Measurements from ENCODE around the gene TMEM219.
"Not testable (repeated sequence)": the region's sequence is repeated elsewhere in the genome, so short reads cannot be mapped to it uniquely, and the experiment has no call there.

TMEM219 gene

GRCh38 chr16:30010844-30011713, 49.2 kb downstream of the TMEM219 start, which contains the start of gene DOC2A:
DOC2A (minus strand) TSS chr16:30011027; CDS start chr16:30010222, 805 bp downstream.
- peak in 1 of 3 donors; percentile 19 for DNase-seq (ENCODE audit: low read depth in 3 of 3, low spot score in 1 of 3)

- DNase-seq (ENCODE audit: low read depth in 3 of 3, low spot score in 1 of 3), result no peak
Observed at GRCh38 chr16:30011714-30012504, 50.0 kb downstream of the TMEM219 start.

GRCh38 chr16:30012598-30012997, 50.7 kb downstream of the TMEM219 start:
- not testable (repeated sequence) for DNase-seq (ENCODE audit: low read depth in 3 of 3, low spot score in 1 of 3)

GRCh38 chr16:30015450-30015849, 53.6 kb downstream of the TMEM219 start:
- not testable (repeated sequence) for DNase-seq (ENCODE audit: low read depth in 3 of 3, low spot score in 1 of 3)

- no peak for DNase-seq (ENCODE audit: low read depth in 3 of 3, low spot score in 1 of 3)
Observed at GRCh38 chr16:30016555-30017276, 54.8 kb downstream of the TMEM219 start.

- DNase-seq (ENCODE audit: low read depth in 3 of 3, low spot score in 1 of 3), result no peak
Observed at GRCh38 chr16:30017277-30017656, 55.4 kb downstream of the TMEM219 start.

- DNase-seq (ENCODE audit: low read depth in 3 of 3, low spot score in 1 of 3), result not testable (repeated sequence)
Observed at GRCh38 chr16:30017937-30018336, 56.1 kb downstream of the TMEM219 start.

GRCh38 chr16:30018731-30019158, 56.9 kb downstream of the TMEM219 start:
- no peak for DNase-seq (ENCODE audit: low read depth in 3 of 3, low spot score in 1 of 3)

Measured in stimulated activated CD4-positive, alpha-beta T cell treated with anti-CD3 and anti-CD28 coated beads, TNF-alpha, amount 100 ng/mL, for 1 hour (primary cell).